Mammary epithelial cell (primary cell): ENCODE measurements around the gene KLHL25.

Experiments used
- CTCF ChIP-seq, 2 donors: IDR thresholded peaks in 1 of 2; conservative IDR thresholded peaks in 1 of 2; 2 replicates each; pipeline ENCODE4 v1.5.1; 2011 to 2012; ENCODE audit warnings: inconsistent platforms in 2 of 2, low read length in 2 of 2, mild to moderate bottlenecking in 2 of 2, control low read depth in 1 of 2, low read depth in 1 of 2; ENCODE audit not compliant: insufficient read depth in 1 of 2; ENCODE audit errors: extremely low read depth in 1 of 2
- EZH2 ChIP-seq: IDR thresholded peaks from 2 replicates; pipeline ENCODE4 v1.6.1; 2012; ENCODE audit warnings: low read length, inconsistent platforms, borderline replicate concordance

- peak in 1 of 2 donors; percentile 5 for TF ChIP-seq CTCF (conservative IDR thresholded peaks at IDR 0.05 in 1 of 2, IDR thresholded peaks at IDR 0.05 in 1 of 2; ENCODE audit: extremely low read depth in 1 of 2, insufficient read depth in 1 of 2, low read depth in 1 of 2, low read length in 2 of 2)
- TF ChIP-seq EZH2: no peak
Measured at GRCh38 chr15:85761635-85762034, 33.1 kb downstream of the KLHL25 start.
